Measurements from ENCODE around the gene SSU72.

DNA sequence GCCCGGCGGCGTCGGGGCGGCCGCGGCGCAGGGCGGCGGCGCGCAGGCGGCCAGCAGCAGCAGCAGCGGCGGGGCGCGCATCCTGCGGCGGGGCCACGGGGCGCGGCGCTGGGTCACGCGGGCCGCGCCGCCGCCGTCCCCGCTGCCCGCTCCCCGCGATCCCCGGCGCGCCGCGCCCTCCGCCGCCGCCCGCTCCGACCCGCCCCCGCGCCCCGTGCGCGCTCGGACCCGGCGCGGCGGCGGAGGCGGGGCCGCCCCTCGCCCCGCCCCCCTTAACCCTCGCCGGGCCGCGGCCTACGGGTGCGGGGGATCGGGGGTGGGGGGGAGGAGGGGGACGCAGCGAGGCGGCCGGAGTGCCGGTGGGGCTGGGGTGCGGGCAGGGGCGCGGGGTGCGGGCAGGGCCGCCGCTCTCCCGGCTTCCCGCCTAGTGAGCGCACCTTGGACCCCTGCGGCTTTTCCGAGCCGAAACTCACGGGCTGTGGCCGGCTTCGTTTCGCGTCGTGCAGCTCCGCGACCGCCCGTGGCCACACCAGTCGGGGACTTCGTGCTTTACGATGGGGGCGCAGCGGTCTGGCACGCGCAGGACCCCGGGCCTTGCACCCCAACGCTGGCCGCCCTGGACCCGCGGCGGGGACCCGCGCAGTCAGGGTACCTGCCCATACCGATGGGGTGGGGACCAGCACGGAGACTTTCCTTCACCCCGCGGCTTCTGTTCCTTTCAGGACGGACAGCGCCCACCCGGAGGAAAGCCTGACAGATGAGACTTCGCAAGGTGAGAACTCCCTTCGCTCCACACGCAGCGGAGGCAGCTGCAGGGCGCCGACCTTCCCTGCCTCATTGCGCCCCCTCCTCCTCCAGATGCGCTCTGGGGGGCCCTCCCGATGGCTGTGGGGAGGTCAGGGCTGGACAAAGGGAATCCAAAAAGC is 25.5 kb upstream of the SSU72 start, which contains the start of gene FNDC10:
- TF ChIP-seq CTCF (IDR thresholded peaks at IDR 0.05), result no peak
- TF ChIP-seq POLR2A (IDR thresholded peaks at IDR 0.05), result no peak

Measured in uterus (tissue), 2 donors.